HG03025 (cell line): ENCODE measurements around the gene GLDC.
"Not testable (repeated sequence)": the region's sequence is repeated elsewhere in the genome, so short reads cannot be mapped to it uniquely, and the experiment has no call there.

Source experiments
- ATAC-seq: cut with Tn5 transposase; IDR thresholded peaks from one replicate; pipeline ENCODE4 v1.9.1; 2021; ENCODE audit warnings: mild to moderate bottlenecking, moderate library complexity; ENCODE audit not compliant: unreplicated experiment, low FRiP score

The GLDC gene

DNA sequence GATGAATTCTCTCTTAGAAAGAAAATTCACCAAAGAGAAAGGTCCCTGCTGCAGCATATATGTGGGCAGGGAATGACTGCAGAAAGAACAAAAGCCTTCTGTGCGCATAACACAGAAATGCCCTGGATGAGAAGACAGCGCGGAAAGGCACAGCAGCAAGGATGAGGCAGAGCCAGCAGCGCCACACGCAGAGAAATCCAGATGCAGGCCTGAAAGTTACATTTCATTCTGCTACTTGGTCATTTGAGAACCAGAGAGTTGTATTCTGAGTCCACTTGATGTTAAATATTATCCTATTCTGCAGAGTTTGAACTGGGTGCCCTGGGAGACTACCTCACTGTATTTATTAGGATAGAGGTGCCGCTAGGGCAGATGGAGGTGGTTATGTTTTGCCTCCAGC is 68.5 kb downstream of the GLDC start:
- no peak for ATAC-seq

DNA sequence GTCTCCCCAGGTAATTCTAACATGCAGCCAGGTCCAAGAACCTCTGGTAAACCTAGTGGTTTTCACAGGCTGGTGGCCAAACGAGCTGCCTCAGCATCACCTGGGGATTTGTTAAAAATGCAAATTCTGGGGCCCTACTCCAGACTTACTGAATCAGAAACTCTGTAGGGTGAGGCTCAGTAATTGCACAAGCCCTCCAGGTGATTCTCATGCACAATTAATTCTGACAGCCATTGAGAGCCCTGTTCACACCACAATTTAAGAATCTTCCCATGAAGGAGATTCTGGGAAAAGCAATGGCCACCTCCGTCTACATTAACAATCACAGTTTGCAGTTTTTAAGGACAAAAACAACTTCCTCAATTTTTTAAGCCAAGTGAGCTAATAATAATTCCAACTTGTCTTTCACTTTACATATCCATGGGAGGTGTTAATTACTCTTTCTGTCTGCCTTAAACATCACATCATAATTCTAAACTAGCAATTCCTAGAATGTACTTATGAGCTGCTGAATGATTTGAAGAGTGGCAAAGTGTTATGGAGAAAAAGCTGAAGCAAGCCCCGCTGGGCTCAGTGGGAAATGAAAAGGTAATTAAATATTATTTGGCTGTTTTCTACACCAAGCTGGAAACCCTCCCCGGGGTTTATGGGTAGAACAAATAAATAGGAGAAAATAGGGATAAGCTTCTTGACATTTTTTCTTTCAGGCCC is 70.0 kb downstream of the GLDC start:
- peak; percentile 88 for ATAC-seq

DNA sequence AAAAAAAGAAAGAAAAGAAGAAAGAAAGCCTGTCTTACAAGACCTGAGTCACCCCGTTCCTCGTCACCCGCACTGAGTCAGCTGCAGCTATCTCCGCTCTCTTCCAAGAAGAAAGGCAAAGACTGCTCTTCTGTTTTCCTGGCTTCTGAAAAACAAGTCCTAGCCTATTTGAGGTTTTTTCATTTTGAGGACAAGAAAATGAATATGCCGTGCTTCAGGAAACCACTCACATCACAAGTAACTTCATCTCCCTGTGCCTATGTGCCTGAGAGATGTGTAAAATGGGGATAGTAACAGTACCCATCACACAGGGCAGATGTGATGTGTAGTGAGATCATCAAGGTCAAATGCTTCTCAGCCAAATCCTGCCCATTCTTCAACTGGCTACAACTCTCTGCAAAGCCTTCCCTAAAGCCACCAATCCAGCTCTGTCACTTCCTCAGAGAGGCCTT is 78.4 kb downstream of the GLDC start:
- no peak for ATAC-seq

DNA sequence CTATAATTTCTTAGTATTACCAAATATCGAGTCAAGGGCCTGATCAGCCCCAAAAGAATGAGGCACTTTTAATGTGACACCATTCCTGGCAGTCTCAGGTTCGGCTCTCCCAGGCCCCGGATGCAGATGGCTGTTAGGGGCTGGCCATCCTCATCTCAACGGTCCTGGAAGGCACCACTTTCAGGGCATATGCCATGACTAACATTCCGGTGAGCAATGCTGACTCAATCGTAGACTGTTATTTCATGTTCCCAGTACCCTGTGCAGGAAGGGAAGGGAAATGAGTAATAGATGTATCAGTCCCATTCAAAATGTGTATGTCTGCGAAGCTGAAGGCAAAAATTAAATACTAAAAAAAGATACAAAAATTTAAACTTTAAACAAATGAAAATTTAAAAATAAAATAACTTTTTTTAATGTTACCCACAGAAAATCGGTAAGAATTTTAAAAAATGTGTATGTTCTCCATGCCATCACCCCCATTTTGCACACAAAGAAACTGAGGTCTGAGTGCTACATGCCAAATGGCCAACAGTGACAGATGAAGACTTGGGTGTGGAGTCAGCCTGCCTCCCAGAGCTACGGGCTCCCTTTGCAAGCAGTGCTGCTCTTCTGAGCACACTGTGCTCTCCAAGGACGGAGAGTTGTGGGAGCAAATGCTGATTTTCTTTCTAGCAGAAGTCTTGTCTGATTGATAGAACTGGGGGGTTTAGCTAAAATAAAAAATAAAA is 79.0 kb downstream of the GLDC start:
- ATAC-seq, result no peak

DNA sequence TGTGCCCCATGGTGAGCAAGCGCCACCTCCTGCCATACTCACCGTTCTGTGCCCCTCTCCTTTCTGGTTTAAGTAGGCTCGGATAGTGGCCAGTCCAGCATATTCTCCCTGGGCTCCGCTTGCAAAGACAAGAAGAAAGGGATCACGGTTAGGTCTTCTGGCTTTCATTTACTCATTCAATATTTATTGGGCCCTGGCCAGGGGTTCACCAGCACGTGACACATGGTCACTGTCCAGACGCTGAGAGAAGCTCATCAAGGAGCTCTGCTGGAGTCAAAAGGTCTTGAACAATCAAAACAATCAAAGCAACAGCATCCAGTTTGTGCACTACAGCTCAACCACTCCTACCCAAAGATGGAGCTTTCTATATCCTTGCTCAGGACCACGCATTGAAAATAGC is 80.2 kb downstream of the GLDC start:
- no peak for ATAC-seq

DNA sequence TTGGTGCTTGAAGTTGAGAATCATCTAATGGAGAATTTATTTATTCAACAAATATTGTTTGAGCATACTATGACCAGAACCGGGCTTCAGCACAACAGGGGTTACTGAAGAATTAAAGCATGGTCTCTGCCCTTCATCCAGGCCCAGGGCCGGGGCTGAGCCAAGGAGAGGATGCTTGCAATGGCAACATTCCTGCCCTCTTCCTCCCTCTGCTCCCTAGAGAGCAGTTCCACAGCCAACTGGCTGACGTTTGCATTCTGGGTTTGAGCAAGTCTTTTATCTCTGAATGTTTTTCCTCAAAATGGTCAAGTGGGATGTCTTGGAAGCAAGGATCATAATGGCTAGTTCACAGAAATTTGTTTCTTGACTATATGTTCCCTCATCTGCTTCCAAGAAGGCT is 80.7 kb downstream of the GLDC start:
- no peak for ATAC-seq

DNA sequence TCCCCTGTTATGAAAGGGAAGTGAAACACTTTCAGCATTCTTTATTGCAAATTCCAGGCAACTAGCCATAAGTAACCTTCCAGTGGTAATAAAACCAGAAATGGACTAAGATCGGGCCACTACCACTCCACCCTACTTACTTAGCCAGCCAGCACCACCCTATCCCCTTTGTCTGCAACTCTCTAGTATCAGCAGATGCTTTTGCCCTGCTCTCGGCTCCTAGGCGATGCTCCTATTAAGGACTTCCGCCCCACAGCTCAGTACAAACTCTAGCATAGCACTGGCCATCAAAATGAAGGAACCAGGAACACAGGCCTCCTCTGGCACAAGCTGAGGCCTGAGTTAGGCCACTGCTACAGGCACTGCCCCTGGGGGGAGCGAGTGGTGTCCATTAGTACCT is 81.2 kb downstream of the GLDC start:
- ATAC-seq, result no peak

DNA sequence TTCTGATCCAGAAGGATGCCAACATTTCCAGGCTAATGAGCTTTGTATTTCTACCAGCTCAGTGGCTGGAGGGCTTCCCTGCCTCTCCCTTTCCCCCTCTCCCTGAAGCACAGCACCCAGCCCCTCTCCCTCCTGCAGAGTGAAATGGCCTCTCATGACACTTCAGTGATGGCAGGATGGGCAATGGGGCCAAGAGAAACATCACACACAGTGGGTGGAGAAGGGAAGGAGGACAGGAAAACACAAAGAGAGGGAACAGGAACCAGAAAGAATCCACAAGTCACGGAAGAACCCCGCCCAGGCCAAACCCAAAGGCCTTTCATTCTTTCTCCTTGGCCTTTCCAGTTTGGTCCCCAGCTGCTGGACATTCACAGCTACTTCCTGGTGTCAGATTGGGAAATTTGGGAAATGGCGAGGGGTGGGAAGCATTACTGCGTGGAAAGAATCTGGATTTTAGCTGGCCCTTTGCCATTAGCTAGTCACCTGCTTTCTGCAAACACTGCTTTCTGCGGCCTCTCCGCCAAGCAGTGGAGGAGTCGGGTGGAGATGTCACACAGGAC is 82.6 kb downstream of the GLDC start:
- ATAC-seq, result no peak

DNA sequence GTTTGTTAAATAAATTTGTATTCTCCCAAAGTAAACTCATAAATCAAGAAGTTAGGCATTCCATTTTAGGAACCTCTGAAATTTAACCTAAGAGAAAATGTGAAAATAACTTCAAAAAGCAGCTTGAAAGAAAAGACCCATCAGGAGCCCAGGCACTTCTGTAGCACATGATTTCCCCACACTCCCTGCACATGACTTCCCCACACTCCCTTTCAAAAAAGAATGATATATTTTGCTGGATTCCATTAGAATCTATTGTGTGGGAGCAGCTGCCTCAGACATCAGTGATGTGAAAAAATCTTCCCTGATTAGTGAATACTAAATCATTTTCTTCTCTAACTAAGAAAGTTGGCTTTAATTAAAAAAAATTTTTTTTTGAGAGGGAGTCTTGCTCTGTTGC is 83.3 kb downstream of the GLDC start:
- ATAC-seq, result no peak

DNA sequence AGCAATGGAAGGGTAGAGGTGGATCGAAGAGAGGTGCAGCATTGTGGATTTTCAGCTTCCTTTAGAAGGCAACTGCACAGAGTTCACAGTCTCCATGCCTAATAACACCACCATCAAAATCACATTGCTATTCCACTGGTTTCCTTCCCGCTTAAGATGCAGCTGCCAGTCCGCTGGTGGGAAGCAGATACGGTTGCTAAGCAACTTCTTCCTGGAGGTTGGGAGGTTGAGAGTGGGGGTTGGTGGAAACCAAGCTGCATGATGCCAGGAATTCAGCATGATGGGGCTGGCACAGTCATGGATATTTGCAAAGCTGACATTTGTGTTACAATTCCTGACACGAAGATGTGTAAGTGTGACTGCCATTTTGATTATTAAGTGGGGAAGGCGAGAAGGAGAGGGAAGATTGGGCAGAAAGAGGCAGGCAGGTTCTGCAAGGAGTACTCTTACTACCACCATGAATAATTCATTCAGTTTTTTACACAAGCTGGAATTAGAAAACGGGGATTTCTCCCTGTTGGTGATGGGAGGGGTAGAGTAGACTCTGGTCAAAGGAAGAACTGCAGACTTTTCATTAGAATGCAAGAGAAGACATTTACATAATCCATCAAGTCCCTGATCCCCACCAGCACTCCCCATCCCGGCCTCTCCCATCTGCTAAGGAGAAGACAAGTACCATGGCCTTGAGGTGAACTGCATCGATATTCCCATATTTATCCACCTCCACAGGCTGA is 87.5 kb downstream of the GLDC start:
- no peak for ATAC-seq

DNA sequence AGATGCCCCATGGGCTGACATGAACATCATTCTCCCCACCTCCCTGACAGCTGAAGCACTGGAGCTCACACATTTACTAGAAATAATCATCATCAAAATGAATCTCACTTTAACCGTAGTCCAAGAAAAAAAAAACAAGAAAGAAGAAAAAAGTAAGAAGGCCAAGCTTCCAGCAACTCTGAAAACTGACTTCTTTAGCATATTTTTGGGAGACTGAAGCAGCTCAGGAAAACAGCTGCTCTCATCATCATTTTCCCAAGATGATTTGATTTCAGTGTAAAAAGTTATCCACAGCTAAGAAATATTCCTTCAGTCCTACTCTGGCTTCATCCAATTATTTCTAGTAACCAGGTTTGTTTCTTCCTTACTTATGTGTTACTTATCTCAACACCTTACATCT is 91.7 kb downstream of the GLDC start:
- ATAC-seq, result no peak

DNA sequence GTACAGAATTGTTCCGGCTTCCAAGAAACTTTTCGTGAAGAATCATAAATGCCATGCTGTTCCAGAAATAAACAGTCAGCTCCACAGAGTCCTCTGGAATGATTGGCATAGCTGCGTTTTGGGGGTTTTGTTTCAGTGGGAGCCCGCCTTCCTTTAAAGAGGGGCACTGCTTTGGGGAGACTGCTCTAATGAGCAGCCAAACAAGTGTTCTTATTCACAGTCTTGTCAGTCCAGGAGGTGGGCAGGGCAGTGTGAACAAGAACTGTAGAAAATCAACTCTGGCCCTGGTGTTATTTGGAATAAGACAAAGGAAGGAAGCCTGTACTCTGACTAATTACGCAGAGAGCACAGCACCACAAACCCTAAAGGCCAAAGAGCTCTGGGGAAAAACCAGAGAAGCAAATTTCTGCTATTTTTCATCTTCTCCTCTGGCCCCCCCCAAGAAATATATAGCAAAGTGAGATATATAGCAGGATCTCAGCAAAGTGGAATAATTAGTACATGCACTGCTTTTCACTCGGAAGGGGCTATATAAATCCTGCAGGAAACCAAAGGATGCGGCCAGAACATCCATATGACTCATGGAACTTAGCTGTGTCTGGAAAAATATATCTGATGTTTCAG is 92.9 kb downstream of the GLDC start:
- no peak for ATAC-seq

DNA sequence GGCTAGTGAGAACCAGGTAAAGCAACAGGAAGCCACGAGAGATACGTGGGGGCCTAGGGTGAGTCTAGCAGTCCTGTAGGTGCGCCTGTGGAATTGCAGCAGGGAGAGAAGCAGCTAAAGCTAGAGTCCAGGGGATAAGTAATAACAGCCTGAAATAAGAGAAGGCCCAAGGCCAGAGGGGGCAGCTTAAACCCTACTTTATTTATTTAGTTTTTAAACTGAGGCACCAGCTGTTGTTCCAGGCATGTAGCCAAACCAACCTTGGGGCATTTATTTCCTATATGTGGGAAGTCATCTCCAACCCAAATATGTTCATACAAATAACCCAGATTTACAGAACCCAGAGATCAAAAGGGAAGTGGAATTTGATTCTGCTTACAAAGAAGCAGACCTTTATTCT is 93.5 kb downstream of the GLDC start:
- no peak for ATAC-seq

DNA sequence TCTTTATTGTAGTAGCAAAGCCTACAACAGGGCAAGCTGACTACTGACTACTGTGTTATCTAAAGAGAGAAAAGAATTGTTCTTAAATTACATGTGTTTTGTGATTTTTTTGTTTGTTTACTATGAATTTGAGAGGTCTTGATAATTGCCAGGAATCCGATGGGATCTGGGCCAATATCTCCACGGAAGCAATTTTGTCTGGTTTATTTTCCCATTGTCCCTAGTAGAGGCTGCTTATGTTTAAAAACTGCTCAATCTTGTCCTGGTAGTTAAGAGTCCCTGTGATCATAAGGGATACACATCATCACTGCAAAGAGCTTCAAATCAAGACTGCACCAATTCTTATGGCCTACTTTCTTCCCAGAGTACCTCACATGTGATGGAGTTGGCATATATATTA is 94.4 kb downstream of the GLDC start:
- ATAC-seq, result no peak

DNA sequence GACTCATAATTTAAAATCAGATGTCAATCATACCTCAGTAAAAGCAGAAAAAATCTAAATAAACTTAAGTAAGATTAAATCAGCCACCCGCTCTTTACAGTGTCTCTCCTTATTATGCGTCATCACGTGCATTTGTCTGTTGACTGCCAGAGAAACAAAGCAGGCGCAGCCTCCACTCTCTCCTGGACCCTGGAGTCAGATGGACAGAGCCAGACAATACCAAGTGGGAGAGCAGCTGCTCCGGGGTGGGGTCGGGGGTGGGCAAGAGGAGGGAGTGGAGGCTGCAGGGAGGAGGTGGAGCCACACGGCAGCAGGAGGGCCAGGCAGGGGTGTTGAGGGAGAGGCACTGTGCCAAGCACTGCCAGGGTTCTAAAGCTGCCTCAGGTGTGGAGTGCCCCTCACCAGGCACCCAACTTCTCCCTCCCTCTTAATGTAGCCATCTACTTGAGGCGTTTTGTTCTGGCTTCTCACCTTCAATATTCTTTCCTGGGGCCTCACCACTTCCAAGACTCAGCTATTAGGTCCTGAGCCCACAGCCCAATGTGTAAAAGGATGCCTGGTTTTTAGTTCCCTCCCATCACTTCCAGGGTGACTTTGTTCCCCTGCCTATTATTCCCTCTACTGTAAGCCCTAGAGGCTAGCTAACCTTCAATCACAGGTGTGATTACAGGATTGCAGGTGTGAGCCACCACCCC is 96.3 kb downstream of the GLDC start:
- no peak for ATAC-seq

DNA sequence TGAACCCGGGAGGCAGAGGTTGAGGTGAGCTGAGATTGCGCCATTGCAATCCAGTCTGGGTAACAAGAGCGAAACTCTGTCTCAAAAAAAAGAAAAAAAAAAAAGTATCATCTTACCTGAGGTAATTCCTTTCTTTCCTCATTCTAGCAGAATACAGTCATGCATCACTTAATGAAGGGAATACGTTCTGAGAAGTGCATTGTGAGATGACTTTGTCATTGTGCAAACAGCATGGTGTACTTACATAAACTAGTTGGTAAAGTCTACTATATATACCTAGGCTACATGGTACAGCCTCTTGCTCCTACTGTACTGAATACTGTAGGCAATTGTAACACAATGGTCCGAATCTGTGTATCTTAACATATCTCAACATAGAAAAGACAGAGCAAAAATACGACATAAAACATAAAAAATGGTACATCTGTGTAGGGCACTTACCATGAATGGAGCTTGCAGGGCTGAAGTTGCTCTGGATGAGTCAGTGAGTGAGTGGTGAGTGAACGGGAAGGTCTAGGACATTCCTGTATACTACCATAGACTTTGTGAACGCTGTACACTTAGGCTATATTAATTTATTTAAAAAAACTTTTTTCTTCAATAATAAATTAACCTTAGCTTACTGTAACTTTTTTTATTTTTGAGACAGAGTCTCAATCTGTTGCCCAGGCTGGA is 100.4 kb downstream of the GLDC start:
- no peak for ATAC-seq

DNA sequence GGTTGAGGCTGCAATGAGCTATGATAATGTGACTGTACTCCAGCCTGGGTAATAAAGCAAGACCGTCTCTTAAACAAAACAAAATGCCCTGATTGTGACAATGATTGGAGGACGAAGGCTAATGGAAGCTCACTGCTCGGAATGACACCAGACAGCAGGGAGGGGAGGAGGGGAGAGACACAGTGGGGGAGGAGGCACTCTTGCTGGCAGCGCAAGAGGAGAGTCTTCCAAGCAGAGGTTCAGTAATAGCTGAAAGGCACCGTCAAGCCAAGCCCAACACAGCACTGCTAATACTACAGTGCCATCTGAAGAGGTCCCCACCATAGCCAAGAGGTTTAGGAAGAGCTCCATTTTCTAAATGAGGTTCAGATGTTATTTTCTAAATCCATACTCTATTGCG is 102.3 kb downstream of the GLDC start:
- no peak for ATAC-seq

DNA sequence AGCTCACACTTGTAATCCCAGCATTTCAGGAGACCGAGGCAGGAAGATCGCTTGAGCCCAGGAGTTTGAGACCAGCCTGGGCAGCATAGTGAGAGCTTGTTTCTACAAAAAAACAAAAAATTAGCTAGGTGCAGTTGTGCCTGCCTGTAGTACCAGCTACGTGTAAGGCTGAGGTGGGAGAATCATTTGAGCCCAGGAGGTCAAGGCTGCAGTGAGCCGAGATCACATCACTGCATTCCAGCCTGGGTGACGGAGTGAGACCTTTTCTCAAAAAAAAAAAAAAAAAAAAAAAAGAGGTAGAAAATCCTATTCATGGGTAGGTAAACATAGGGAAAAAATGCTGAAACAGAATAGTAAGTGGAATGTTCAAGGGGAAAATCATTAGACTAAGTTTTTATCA is 102.9 kb downstream of the GLDC start:
- not testable (repeated sequence) for ATAC-seq

DNA sequence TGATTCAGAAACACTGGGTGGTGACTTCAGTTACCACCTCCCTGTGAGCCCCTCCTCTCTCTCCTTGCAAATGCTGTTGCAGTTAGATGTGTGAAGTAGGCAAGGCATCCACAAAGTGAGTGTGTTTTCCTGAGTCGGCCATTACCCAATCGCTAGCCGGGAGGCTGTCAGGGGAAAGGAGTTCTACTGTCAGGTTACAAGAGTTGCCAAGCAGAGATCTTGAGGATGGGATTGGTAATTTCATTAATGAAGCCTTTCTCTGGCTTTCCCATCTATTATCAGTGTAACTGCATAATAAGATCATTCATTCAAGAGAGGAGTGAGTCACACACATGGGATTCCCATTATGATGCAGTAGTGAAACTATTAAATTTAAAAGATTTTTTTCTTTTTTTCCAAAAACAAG is 106.9 kb downstream of the GLDC start:
- no peak for ATAC-seq

DNA sequence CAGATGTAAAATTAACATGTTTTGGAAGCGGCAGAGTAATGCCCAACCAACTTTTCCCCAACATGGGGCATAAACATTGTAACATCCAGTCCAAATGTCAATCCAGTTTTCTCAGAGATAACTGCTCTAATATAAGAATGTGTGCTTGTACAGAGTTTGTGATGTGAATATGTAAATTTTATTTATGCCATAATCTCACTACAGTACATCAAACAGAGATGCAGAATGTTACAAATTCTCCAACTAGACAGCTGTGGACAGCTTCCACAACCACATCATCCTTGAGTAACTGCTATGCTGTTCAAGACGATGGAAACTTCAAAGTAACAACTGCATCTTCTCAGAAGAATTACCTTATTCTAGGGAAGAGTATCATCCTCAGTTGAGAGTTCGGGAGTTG is 109.9 kb downstream of the GLDC start:
- ATAC-seq, result no peak
